Right ventricle myocardium superior (tissue), 1 donor: ENCODE measurements around the gene AKR1A1. TPM values are rescaled to one million over a fixed set of nuclear protein-coding genes. Genes with fewer than 3 reads are reported as not detected.
"Not testable (repeated sequence)": the region's sequence is repeated elsewhere in the genome, so short reads cannot be mapped to it uniquely, and the experiment has no call there.

ENCODE experiments used
- ATAC-seq: fragments of 200-7000 bp; cut with Tn5 transposase; one replicate; pipeline ENCODE4 v1.9.1; 2020; ENCODE audit warnings: mild to moderate bottlenecking; ENCODE audit not compliant: poor library complexity
- DNase-seq: peaks from one replicate; pipeline ENCODE4 v3.0.0-alpha.2; 2020
- intact Hi-C: fragments of 100-400 bp; cut with DNase I; formaldehyde crosslinking; loops from one replicate; pipeline ENCODE4 v1.11.2; 2022
- total RNA-seq: library from RNA; stranded (reverse); fragmentation: NEBNext Ultra II Directional; extraction: Animal tissue kit (Norgen Biotek cat#: 25700); gene quantifications from one replicate; pipeline ENCODE4 v1.2.1, GENCODE V29; 2021
- donor health status: DM: no; HTN: yes; CAD: no; lungs with severe emphysema.

Gene AKR1A1
- total RNA-seq, 1 donor from 2014 or later = 43.3 TPM

- DNase-seq (peak; percentile 97), ATAC-seq (peak; percentile 98)
- intact Hi-C loops = no loop called here
Observed at GRCh38 chr1:45521413-45522323, 29.0 kb upstream of the AKR1A1 start, which contains the start of gene PRDX1. TSS of gene PRDX1 (minus strand) at chr1:45521884. CDS start at chr1:45519043, 2,841 bp downstream.

DNA sequence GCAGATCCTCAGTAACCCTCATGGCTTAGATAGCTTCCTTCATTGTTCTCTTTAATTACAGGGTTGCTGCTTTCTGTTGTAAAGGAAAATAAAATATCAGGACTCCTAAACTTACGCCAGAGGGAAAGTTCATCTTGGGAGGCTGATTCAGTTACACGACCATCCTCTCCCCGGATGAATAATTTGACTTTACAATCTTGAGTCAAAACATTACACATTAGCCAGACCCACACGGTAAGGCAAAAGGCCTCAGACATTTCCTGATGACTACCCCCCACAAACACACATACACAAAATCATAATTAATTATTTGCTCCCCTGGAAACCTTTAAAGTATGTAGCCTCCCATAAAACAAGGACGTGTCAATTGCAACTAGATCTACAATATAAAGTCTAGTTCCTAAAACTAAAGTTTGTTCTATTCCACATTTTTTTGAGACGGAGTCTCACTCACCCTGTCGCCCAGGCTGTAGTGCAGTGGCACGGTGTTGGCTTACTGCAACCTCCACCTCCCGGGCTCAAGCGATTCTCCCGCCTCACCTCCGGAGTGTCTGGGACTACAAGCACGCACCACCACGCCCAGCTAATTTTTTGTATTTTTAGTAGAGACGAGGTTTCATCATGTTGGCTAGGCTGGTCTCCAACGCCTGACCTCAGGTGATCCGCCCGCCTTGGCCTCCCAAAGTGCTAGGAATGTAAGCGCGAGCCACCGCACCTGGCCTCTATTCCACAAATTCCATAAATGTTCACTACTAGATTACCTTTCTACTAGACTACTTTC, 28.1 kb upstream of the AKR1A1 start:
- intact Hi-C loops = no loop called here

DNA sequence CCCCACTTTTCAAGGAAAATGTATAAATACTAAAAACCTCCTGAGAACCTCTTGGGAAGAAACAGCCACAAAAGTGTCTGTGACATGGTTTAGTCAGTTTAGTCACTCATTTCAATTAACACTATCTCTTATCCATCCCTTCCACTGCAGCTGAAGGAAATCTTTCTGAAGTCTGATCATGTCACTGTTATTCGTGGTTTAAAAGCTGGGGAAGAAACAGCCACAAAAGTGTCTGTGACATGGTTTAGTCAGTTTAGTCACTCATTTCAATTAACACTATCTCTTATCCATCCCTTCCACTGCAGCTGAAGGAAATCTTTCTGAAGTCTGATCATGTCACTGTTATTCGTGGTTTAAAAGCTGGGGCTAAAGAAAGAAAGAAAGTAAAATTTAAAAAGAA, 27.1 kb upstream of the AKR1A1 start:
- DNase-seq, intact Hi-C loops, ATAC-seq: not testable (repeated sequence)

More for the DNA sequence above, 28.1 kb upstream of the AKR1A1 start:
- ATAC-seq (no peak), DNase-seq (no peak)

DNA sequence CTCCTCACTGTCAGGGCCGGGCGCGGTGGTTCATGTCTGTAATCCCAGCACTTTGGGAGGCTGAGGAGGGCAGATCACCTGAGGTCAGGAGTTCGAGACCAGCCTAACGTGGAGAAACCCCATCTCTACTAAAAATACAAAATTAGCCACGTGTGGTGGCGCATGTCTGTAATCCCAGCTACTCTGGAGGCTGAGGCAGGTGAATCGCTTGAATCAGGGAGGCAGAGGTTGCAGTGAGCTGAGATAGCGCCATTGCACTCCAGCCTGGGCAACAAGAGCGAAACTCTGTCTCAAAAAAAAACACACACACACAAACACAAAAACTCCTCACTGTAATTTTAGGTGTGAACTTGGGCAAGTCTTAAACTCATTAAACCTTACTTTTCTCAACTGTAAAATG, 26.7 kb upstream of the AKR1A1 start:
- intact Hi-C loops = not testable (repeated sequence)

DNA sequence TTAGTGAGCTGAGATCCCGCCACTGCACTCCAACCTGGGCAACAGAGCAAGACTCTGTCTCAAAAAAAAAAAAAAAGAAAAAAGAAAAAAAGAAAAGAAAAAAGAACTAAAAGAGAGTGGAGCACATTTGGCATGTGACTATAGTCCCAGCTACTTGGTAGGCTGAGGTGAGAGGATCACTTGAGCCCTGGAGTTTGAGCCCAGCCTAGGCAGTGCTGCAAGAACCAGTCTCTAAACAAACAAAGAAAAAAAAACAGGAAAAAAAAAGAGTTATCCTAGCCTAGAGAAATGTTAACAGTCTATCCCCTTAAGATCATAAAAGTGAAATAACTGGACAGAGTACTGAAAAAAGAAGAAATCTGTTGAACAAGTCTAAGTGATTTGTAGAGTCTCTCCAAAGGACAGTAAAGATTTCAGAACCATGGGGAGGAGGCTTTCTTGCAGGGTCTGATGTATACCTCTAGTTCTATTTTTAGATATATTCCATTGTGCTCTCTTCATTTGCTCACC, 24.4 kb upstream of the AKR1A1 start:
- DNase-seq (no peak), ATAC-seq (no peak)
- intact Hi-C loops = no loop called here

More for the DNA sequence above, 26.7 kb upstream of the AKR1A1 start:
- DNase-seq, ATAC-seq: not testable (repeated sequence)

DNA sequence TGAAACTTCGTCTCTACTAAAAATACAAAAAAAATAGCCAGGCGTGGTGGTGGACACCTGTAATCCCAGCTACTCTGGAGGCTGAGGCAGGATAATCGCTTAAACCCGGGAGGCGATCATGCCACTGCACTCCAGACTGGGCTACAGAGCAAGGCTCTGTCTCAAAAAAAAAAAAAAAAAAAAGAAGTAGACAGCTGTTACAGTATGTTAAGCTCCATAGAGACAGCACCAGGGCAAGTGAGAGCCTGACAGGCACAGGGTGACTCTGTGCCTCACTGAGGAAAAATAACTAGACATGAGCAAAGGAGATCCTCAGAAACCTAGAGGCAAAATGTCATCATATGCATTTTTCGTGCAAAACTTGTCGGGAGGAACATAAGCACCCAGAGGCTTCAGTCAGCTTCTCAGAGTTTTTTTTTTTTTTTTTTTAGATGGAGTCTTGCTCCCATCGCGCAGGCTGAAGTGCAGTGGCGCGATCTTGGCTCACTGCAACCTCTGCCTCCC, 19.9 kb upstream of the AKR1A1 start:
- DNase-seq (no peak), ATAC-seq (no peak)
- intact Hi-C loops = no loop called here

DNA sequence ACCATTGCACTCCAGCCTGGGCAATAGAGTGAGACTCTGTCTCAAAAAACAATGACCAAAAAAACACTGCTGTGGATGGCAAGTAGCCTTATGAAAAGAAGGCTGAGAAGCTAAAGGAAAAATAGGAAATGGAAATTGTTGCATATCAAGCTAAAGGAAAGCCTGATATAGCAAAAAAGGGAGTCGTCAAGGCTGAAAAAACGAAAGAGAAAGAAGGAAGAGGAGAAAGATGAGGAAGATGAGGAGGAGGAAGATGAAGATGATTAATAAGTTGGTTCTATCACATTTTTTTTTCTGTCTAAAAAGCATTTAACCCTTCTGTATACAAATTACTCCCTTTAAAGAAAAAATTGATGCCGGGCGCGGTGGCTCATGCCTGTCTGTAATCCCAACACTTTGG, 18.8 kb upstream of the AKR1A1 start:
- intact Hi-C loops = no loop called here
- DNase-seq (no peak), ATAC-seq (no peak)

GRCh38 chr1:45535988-45536766, 14.4 kb upstream of the AKR1A1 start:
- ATAC-seq = no peak
- intact Hi-C loops = no loop called here
- DNase-seq = no peak

- ATAC-seq = no peak
- intact Hi-C loops = no loop called here
- no peak for DNase-seq
Observed at GRCh38 chr1:45536886-45537285, 13.7 kb upstream of the AKR1A1 start.

GRCh38 chr1:45541193-45541592, 9.4 kb upstream of the AKR1A1 start:
- DNase-seq = no peak
- no peak for ATAC-seq
- intact Hi-C loops = no loop called here

DNA sequence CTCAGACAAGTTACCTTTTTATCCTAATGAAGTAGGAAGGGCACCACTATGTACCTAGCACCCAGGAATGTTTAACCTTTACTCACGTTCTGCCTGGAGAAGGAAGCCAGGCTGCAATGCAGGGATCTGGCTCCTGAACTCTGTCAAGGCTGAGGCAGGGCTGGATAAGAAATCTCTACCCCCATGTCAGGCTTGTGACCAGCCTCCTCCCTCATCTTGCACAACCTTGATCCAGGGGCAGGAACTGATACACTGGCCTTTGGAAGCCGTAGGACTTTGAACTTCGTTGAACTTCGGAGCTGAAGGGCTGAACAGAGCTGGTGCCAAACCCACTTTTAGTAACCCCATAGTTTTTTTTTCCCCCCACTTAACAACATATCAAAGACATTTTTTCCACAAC, 8.0 kb upstream of the AKR1A1 start:
- DNase-seq (no peak), ATAC-seq (peak; percentile 62)
- intact Hi-C loops = no loop called here

DNA sequence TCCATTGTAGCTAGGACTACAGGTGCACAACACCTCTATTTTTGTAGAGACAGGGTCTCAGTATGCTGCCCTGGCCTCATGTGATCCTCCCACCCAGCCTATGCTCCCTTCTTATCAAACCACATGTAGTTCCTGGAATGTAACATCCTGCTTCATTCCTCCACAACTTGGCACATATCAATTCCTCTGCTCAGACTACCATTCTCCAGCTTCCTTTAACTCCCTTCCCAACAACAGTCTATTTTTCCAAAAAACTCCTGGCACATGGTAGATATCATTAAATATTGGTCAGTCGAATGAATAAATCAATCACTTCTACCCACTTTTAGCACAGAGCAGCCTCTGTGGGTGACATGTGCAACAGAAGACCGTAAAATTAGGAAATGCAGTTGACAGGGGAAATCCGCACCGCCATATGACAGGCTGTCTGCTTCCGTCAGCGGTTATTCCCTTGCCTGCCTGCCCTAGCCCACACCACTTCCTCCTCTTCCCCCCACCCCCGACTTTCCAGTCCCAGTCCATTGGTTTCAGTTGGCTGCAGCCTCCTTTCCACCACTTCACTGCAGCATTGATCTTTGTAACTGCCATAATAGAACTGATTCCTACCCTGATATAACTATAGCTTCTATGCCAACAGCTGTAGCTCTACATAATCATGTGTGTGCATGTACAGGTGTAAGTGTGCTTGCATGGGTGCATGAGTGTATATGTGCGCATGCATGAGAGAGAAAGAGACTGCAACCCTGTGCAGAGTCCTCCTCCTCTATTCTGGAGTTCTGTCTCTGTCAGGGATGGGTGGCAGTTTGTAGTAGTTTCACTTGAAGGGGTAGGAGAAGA, 6.8 kb upstream of the AKR1A1 start:
- intact Hi-C loops = no loop called here
- peak; percentile 84 for ATAC-seq
- DNase-seq = peak; percentile 66

DNA sequence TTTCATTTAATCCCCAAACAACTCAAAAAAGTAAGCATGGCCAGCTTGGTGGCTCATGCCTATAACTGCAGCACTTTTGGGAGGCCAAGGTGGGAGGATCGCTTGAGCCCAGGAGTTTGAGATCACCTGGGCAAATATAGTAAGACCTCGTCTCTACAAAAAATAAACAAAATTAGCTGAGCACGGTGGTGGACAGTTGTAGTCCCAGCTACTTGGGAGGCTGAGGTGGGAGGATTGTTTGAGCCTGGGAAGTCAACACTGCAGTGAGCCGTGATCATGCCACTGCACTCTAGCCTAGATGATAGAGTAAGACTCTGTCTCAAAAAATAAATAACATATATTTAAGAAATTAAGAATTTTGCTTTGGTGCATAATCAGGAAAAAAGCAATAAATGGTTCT, 6.1 kb upstream of the AKR1A1 start:
- ATAC-seq = no peak
- no peak for DNase-seq
- intact Hi-C loops = no loop called here

DNA sequence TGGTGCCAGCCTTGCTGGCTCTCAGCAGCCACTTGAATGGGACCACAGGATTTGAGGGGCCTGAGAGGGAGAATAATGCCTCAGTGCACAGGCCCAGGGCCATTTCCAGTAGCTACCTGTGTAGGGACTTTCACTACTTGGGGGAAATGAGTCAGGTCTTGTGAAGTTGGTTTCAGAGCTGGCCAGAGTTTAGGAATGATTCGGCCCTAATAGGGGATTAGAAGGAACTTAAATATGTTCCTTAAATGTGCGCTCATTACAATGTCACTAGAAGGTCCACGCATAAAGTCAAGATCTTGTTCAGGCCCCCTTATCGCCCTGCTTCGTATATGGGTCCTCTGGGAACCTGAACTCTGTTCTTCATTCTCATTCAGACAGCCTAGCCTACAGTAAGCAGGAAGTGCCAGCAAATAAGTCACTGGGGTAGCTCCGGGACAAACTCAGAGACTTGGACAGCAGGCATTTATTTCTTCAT, 5.6 kb upstream of the AKR1A1 start:
- intact Hi-C loops = no loop called here
- ATAC-seq = no peak
- no peak for DNase-seq

DNA sequence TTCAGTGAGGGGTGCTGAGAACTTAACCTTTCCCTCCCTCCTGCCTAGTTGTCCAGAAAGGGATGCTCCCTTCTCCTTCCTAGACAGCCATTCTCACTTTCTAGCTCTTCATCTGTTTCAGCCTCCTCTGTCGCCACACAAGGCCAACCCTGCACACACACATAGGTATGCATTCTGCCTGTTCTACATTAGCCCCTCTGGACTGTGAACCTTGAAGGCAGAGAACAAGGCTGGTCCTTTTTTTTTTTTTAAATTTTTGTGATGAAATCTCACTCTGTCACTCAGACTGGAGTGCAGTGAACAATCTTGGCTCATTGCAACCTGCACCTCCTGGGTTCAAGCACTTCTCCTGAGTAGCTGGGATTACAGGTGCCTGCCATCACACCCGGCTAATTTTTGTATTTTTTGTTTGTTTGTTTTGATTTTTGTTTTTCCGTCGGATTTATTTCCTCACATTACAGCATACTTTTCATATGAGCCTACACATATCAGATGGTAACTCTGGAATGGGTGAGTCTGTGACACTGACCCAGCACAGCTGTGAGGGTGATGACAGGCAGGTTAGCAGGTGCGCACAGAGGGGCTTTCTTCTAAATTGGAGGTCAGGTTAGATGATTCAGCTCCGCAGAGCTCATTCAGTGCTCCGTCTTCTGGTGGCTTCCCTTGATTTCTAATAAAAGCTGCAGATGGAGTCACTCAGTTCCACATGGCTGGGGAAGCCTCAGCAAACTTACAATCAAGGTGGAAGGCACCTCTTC, 4.9 kb upstream of the AKR1A1 start:
- ATAC-seq = no peak
- intact Hi-C loops = no loop called here
- DNase-seq = no peak

GRCh38 chr1:45551684-45552083, 1.1 kb downstream of the AKR1A1 start:
- no peak for DNase-seq
- intact Hi-C loops = no loop called here
- ATAC-seq = no peak

DNA sequence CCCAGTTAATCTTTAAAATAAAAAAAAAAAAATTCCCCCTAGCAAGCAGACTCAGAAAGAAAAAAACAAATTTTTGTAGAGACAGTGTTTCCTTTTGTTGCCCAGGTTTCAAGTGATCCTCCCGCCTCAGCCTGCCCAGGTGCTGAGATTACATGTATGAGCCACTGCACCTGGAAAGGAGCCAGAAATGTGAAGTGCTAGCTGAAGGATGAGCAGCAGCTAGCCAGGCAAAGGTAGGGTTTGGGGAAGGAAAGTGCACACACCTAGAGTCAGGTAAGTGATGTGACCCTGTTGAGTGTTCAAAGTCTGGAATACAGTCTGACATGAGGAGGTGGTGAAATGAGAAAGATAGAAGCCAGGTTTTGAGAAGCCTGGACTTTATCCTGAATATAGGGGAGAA, 1.7 kb downstream of the AKR1A1 start:
- ATAC-seq = no peak
- DNase-seq = no peak
- intact Hi-C loops = no loop called here
